OCI-LY3 (cell line): ENCODE results near the gene ARHGAP24.
A peak's percentile ranks its signal among the peaks of the same experiment; 100 is the strongest.

Source experiments
- H2AFZ ChIP-seq: fragments of 200-600, 300-600 bp; shearing (Covaris generic); 2 replicates; pipeline ENCODE4 v1.6.0; 2014; ENCODE audit warnings: antibody characterized with exemption, low read depth, low read length
- H3K27ac ChIP-seq: fragments of 200-600, 300-600 bp; sonication (generic); 2 replicates; pipeline ENCODE4 v1.5.1; 2014; ENCODE audit warnings: mild to moderate bottlenecking, low read length, moderate library complexity, mixed read lengths
- H3K27me3 ChIP-seq: fragments of 200-600, 300-600 bp; sonication (generic); 2 replicates; pipeline ENCODE4 v1.6.1; 2014; ENCODE audit warnings: low read depth, low read length, mixed read lengths
- H3K36me3 ChIP-seq: fragments of 200-600, 300-600 bp; sonication (generic); replicated peaks from 2 replicates; pipeline ENCODE3; 2014; ENCODE audit warnings: low read depth, low read length, mixed read lengths
- H3K4me1 ChIP-seq: fragments of 300-600, 200-600 bp; sonication (generic); 2 replicates; pipeline ENCODE4 v1.6.1; 2014; ENCODE audit warnings: low read length, mixed read lengths
- H3K4me2 ChIP-seq: fragments of 200-600, 300-600 bp; sonication (generic); 2 replicates; pipeline ENCODE4 v1.6.1; 2014; ENCODE audit warnings: low read length, mixed read lengths
- H3K4me3 ChIP-seq: fragments of 300-600, 200-600 bp; sonication (generic); 2 replicates; pipeline ENCODE4 v1.5.1; 2014; ENCODE audit warnings: antibody characterized with exemption, mild to moderate bottlenecking, low read length, moderate library complexity
- H3K79me2 ChIP-seq: fragments of 300-600, 200-600 bp; shearing (Covaris generic); 2 replicates; pipeline ENCODE4 v1.6.1; 2014; ENCODE audit warnings: mild to moderate bottlenecking, low read length, mixed read lengths
- H3K9ac ChIP-seq: fragments of 300-600, 200-600 bp; shearing (Covaris generic); 2 replicates; pipeline ENCODE4 v1.6.0; 2014; ENCODE audit warnings: mild to moderate bottlenecking, low read length, moderate library complexity
- H3K9me3 ChIP-seq: fragments of 200-600, 300-600 bp; shearing (Covaris generic); 2 replicates; pipeline ENCODE4 v1.6.1; 2014; ENCODE audit warnings: low read length, mixed read lengths; ENCODE audit not compliant: insufficient read depth
- H4K20me1 ChIP-seq: fragments of 200-600, 300-600 bp; sonication (generic); 2 replicates; pipeline ENCODE4 v1.6.1; 2016; ENCODE audit warnings: low read length, mixed read lengths; ENCODE audit not compliant: insufficient read depth
- CTCF ChIP-seq: fragments of 200-600, 300-600 bp; sonication (generic); IDR thresholded peaks from 2 replicates; pipeline ENCODE4 v1.5.1; 2014; ENCODE audit warnings: antibody characterized with exemption, low read length, low read depth
- EZH2phosphoT487 ChIP-seq: fragments of 200-600 bp; shearing (Covaris generic); IDR thresholded peaks from 2 replicates; pipeline ENCODE4 v1.6.1; 2018; ENCODE audit warnings: antibody characterized with exemption, mixed run types, low read depth

The ARHGAP24 gene

GRCh38 chr4:85713005-85713404, 238.1 kb downstream of the ARHGAP24 start:
- H3K4me3 ChIP-seq = no peak overlapping the region
- H3K36me3 ChIP-seq = peaks cover 12% of the 10 kb centered on the region
- H3K9ac ChIP-seq = no peak overlapping the region
- TF ChIP-seq EZH2phosphoT487 = no peak
- TF ChIP-seq CTCF = no peak
- no peak overlapping the region for H2AFZ ChIP-seq
- H3K4me1 ChIP-seq = peaks cover 75% of the 10 kb centered on the region
- no peak overlapping the region for H3K27ac ChIP-seq
- H3K4me2 ChIP-seq = no peak overlapping the region
- peaks cover 21% of the 10 kb centered on the region for H3K79me2 ChIP-seq
- no peaks in the 10 kb centered on the region for H4K20me1 ChIP-seq
- H3K27me3 ChIP-seq = no peaks in the 10 kb centered on the region
- no peaks in the 10 kb centered on the region for H3K9me3 ChIP-seq

- Histone ChIP-seq H3K4me3 (no peak overlapping the region), H4K20me1 (no peaks in the 10 kb centered on the region), H3K4me2 (peak overlapping the region; percentile 40), H2AFZ (no peak overlapping the region), H3K9ac (no peak overlapping the region), H3K4me1 (peaks cover 61% of the 10 kb centered on the region), H3K79me2 (peaks cover 12% of the 10 kb centered on the region; the same call in 1 of the 2 replicates), H3K27ac (peak overlapping the region; percentile 8; the same call in 1 of the 2 replicates), H3K27me3 (no peaks in the 10 kb centered on the region), H3K9me3 (no peaks in the 10 kb centered on the region), H3K36me3 (peaks cover 12% of the 10 kb centered on the region)
- no peak for TF ChIP-seq CTCF
- TF ChIP-seq EZH2phosphoT487 = no peak
These were observed 241.2 kb downstream of the ARHGAP24 start for GRCh38 chr4:85715991-85716737.

- H3K4me2 ChIP-seq = peak overlapping the region; percentile 40
- no peaks in the 10 kb centered on the region for H3K27me3 ChIP-seq
- H2AFZ ChIP-seq = no peak overlapping the region
- no peak overlapping the region for H3K9ac ChIP-seq
- TF ChIP-seq EZH2phosphoT487 = no peak
- TF ChIP-seq CTCF = no peak
- H3K79me2 ChIP-seq = peaks cover 7% of the 10 kb centered on the region; the same call in 1 of the 2 replicates
- H3K27ac ChIP-seq = peak overlapping the region; percentile 8; the same call in 1 of the 2 replicates
- peaks cover 10% of the 10 kb centered on the region for H3K36me3 ChIP-seq
- no peaks in the 10 kb centered on the region for H4K20me1 ChIP-seq
- no peak overlapping the region for H3K4me3 ChIP-seq
- H3K4me1 ChIP-seq = peaks cover 51% of the 10 kb centered on the region
- H3K9me3 ChIP-seq = no peaks in the 10 kb centered on the region
These were observed 242.4 kb downstream of the ARHGAP24 start for GRCh38 chr4:85717351-85717750.

- Histone ChIP-seq H3K27ac (no peak overlapping the region), H3K9me3 (no peaks in the 10 kb centered on the region)
These were observed 242.9 kb downstream of the ARHGAP24 start for GRCh38 chr4:85717847-85718246.

More at GRCh38 chr4:85717847-85718246, 242.9 kb downstream of the ARHGAP24 start:
- no peak overlapping the region for H3K9ac ChIP-seq
- peaks cover 7% of the 10 kb centered on the region; the same call in 1 of the 2 replicates for H3K79me2 ChIP-seq
- peaks cover 9% of the 10 kb centered on the region for H3K36me3 ChIP-seq
- H2AFZ ChIP-seq = no peak overlapping the region
- TF ChIP-seq EZH2phosphoT487 (no peak), CTCF (no peak)
- no peaks in the 10 kb centered on the region for H4K20me1 ChIP-seq
- H3K4me1 ChIP-seq = peaks cover 46% of the 10 kb centered on the region
- no peaks in the 10 kb centered on the region for H3K27me3 ChIP-seq
- no peak overlapping the region for H3K4me3 ChIP-seq
- H3K4me2 ChIP-seq = no peak overlapping the region
